Measurements from ENCODE around the gene CYSTM1.
A peak's percentile ranks its signal among the peaks of the same experiment; 100 is the strongest.

The CYSTM1 gene

DNA sequence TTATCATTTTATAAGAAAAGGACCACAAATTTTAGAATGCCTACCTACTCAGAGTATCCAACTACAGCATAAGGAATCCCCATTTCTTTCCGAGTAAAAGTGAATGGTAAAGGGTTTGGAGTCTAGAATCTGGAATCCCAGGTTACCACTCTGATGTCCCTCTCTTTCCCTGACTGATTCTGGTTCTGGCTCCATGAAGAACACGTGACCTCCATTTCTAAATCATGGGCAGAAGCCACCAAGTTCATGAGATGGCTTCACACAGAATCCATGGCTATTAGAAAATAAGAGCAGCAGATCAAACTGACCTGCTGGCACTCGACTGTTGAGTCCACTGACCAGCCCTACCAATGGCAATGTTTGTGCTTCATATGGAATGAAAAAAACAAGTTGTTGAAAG, 87.2 kb downstream of the CYSTM1 start:
- peaks cover 0 to 15% of the 10 kb centered on the region in 2 experiments; a peak in 1 of 3 replicates for H3K36me3 ChIP-seq (ENCODE audit: control insufficient read depth in 2 of 2, insufficient read depth in 1 of 2, low read length in 2 of 2)
- no peaks in the 10 kb centered on the region for H3K9me3 ChIP-seq (ENCODE audit: control insufficient read depth, insufficient read depth, low read depth, low read length)
- H3K4me1 ChIP-seq (ENCODE audit: control insufficient read depth, insufficient read depth, low read length): peaks cover 15% of the 10 kb centered on the region
- ChIA-PET POLR2A (interaction anchor here (0.6 to 2.5 kb wide), 3 partner anchors 10 to 84 kb away, joined by 4 to 17 read pairs (median 5); partner anchors contain the start of gene HBEGF), CTCF (interaction anchor here (0.6 to 4.0 kb wide), 10 partner anchors 10 to 559 kb away, joined by 3 to 25 read pairs (median 6); partner anchors contain the start of genes HBEGF and PCDHA5)
- H3K27ac ChIP-seq (ENCODE audit: extremely low read depth, low read depth, low read length): no peak overlapping the region
- H3K4me3 ChIP-seq (ENCODE audit: low read depth, low read length): no peak overlapping the region
- TF ChIP-seq, protein P1, sequence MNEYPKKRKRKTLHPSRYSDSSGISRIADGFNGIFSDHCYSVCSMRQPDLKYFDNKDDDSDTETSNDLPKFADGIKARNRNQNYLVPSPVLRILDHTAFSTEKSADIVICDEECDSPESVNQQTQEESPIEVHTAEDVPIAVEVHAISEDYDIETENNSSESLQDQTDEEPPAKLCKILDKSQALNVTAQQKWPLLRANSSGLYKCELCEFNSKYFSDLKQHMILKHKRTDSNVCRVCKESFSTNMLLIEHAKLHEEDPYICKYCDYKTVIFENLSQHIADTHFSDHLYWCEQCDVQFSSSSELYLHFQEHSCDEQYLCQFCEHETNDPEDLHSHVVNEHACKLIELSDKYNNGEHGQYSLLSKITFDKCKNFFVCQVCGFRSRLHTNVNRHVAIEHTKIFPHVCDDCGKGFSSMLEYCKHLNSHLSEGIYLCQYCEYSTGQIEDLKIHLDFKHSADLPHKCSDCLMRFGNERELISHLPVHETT (tag by site-specific recombination; IDR thresholded peaks at IDR 0.05): 0 out of 2 replicates have a peak, but pooled peaks have one; percentile 2
- no peak for TF ChIP-seq ZNF549 (tag by site-specific recombination; IDR thresholded peaks at IDR 0.05)

GRCh38 chr5:140262839-140263238, 87.9 kb downstream of the CYSTM1 start:
- CTCF ChIA-PET: interaction anchor here (0.6 to 4.0 kb wide), 10 partner anchors 9 to 449 kb away, joined by 3 to 25 read pairs (median 6); partner anchors contain the start of gene HBEGF
- TF ChIP-seq GFI1B (tag by site-specific recombination; IDR thresholded peaks at IDR 0.05) (no peak), GLI2 (tag by site-specific recombination; IDR thresholded peaks at IDR 0.05; ENCODE audit: borderline replicate concordance, low read depth) (no peak), IKZF3 (tag by site-specific recombination; IDR thresholded peaks at IDR 0.05) (0 out of 2 replicates have a peak, but pooled peaks have one; percentile 22), ZNF366 (tag by site-specific recombination; conservative IDR thresholded peaks at IDR 0.05) (peak; percentile 50), ZNF2 (tag by site-specific recombination; IDR thresholded peaks at IDR 0.05) (no peak), FEZF1 (tag by site-specific recombination; IDR thresholded peaks at IDR 0.05) (peak; percentile 41; the same call in 1 of the 2 replicates), BCL11A (tag by site-specific recombination; IDR thresholded peaks at IDR 0.05; ENCODE audit: low read depth) (no peak), EGR2 (tag by site-specific recombination; IDR thresholded peaks at IDR 0.05; ENCODE audit: low read depth) (no peak), YY1 (tag by site-specific recombination; IDR thresholded peaks at IDR 0.05) (no peak), PRDM6 (tag by site-specific recombination; IDR thresholded peaks at IDR 0.05) (peak; percentile 69), OSR2 (tag by site-specific recombination; IDR thresholded peaks at IDR 0.05) (peak; percentile 71), ZNF292 (tag by site-specific recombination; IDR thresholded peaks at IDR 0.05; ENCODE audit: borderline replicate concordance, low read depth) (no peak), WT1 (tag by site-specific recombination; IDR thresholded peaks at IDR 0.05) (0 out of 2 replicates have a peak, but pooled peaks have one; percentile 40)
- TF ChIP-seq, protein P2, sequence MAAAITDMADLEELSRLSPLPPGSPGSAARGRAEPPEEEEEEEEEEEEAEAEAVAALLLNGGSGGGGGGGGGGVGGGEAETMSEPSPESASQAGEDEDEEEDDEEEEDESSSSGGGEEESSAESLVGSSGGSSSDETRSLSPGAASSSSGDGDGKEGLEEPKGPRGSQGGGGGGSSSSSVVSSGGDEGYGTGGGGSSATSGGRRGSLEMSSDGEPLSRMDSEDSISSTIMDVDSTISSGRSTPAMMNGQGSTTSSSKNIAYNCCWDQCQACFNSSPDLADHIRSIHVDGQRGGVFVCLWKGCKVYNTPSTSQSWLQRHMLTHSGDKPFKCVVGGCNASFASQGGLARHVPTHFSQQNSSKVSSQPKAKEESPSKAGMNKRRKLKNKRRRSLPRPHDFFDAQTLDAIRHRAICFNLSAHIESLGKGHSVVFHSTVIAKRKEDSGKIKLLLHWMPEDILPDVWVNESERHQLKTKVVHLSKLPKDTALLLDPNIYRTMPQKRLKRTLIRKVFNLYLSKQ (tag by site-specific recombination; IDR thresholded peaks at IDR 0.05; ENCODE audit: borderline replicate concordance): no peak
- TF ChIP-seq, protein P3, sequence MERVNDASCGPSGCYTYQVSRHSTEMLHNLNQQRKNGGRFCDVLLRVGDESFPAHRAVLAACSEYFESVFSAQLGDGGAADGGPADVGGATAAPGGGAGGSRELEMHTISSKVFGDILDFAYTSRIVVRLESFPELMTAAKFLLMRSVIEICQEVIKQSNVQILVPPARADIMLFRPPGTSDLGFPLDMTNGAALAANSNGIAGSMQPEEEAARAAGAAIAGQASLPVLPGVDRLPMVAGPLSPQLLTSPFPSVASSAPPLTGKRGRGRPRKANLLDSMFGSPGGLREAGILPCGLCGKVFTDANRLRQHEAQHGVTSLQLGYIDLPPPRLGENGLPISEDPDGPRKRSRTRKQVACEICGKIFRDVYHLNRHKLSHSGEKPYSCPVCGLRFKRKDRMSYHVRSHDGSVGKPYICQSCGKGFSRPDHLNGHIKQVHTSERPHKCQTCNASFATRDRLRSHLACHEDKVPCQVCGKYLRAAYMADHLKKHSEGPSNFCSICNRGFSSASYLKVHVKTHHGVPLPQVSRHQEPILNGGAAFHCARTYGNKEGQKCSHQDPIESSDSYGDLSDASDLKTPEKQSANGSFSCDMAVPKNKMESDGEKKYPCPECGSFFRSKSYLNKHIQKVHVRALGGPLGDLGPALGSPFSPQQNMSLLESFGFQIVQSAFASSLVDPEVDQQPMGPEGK (tag by site-specific recombination; IDR thresholded peaks at IDR 0.05): no peak
- TF ChIP-seq, protein P4, sequence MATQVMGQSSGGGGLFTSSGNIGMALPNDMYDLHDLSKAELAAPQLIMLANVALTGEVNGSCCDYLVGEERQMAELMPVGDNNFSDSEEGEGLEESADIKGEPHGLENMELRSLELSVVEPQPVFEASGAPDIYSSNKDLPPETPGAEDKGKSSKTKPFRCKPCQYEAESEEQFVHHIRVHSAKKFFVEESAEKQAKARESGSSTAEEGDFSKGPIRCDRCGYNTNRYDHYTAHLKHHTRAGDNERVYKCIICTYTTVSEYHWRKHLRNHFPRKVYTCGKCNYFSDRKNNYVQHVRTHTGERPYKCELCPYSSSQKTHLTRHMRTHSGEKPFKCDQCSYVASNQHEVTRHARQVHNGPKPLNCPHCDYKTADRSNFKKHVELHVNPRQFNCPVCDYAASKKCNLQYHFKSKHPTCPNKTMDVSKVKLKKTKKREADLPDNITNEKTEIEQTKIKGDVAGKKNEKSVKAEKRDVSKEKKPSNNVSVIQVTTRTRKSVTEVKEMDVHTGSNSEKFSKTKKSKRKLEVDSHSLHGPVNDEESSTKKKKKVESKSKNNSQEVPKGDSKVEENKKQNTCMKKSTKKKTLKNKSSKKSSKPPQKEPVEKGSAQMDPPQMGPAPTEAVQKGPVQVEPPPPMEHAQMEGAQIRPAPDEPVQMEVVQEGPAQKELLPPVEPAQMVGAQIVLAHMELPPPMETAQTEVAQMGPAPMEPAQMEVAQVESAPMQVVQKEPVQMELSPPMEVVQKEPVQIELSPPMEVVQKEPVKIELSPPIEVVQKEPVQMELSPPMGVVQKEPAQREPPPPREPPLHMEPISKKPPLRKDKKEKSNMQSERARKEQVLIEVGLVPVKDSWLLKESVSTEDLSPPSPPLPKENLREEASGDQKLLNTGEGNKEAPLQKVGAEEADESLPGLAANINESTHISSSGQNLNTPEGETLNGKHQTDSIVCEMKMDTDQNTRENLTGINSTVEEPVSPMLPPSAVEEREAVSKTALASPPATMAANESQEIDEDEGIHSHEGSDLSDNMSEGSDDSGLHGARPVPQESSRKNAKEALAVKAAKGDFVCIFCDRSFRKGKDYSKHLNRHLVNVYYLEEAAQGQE (tag by site-specific recombination; IDR thresholded peaks at IDR 0.05): no peak
- POLR2A ChIA-PET: interaction anchor here (2.5 kb wide), 1 partner anchor 83 kb away, joined by 17 read pairs; the partner anchor contains the start of gene HBEGF
- H3K9me3 ChIP-seq (ENCODE audit: control insufficient read depth, insufficient read depth, low read depth, low read length): no peaks in the 10 kb centered on the region
- no peak overlapping the region for H3K27ac ChIP-seq (ENCODE audit: extremely low read depth, low read depth, low read length)
- H3K36me3 ChIP-seq (ENCODE audit: control insufficient read depth in 2 of 2, insufficient read depth in 1 of 2, low read length in 2 of 2): peaks cover 0 to 12% of the 10 kb centered on the region in 2 experiments; a peak in 1 of 3 replicates
- no peak overlapping the region for H3K4me3 ChIP-seq (ENCODE audit: low read depth, low read length)
- H3K4me1 ChIP-seq (ENCODE audit: control insufficient read depth, insufficient read depth, low read length): peaks cover 16% of the 10 kb centered on the region
